ENCODE data around the gene RNF114.

Gene RNF114

GRCh38 chr20:49938173-49939163, 2.3 kb downstream of the RNF114 start:
- Histone ChIP-seq H3K27me3 (ENCODE audit: control insufficient read depth, insufficient read depth, low read length) (no peaks in the 10 kb centered on the region), H3K36me3 (ENCODE audit: control insufficient read depth, insufficient read depth, low read length) (peaks cover 36% of the 10 kb centered on the region), H3K4me3 (ENCODE audit: low read depth, low read length) (peak overlapping the region; percentile 100), H3K27ac (ENCODE audit: low read depth, low read length) (no peak overlapping the region), H3K4me1 (ENCODE audit: control insufficient read depth, insufficient read depth, low read length) (peaks cover 13% of the 10 kb centered on the region), H3K9me3 (ENCODE audit: control insufficient read depth, insufficient read depth, low read depth, low read length) (no peaks in the 10 kb centered on the region), H3K9ac (ENCODE audit: low read length) (peak overlapping the region; percentile 10)

- peaks cover 13% of the 10 kb centered on the region for H3K4me1 ChIP-seq (ENCODE audit: control insufficient read depth, insufficient read depth, low read length)
- H3K36me3 ChIP-seq (ENCODE audit: control insufficient read depth, insufficient read depth, low read length) = peaks cover 58% of the 10 kb centered on the region
- no peak overlapping the region for H3K27ac ChIP-seq (ENCODE audit: low read depth, low read length)
- no peaks in the 10 kb centered on the region for H3K9me3 ChIP-seq (ENCODE audit: control insufficient read depth, insufficient read depth, low read depth, low read length)
- no peak overlapping the region for H3K9ac ChIP-seq (ENCODE audit: low read length)
- H3K4me3 ChIP-seq (ENCODE audit: low read depth, low read length) = no peak overlapping the region
- no peaks in the 10 kb centered on the region for H3K27me3 ChIP-seq (ENCODE audit: control insufficient read depth, insufficient read depth, low read length)
Observed at GRCh38 chr20:49941456-49941855, 5.3 kb downstream of the RNF114 start.

- Histone ChIP-seq H3K4me1 (ENCODE audit: control insufficient read depth, insufficient read depth, low read length) (peaks cover 13% of the 10 kb centered on the region), H3K9me3 (ENCODE audit: control insufficient read depth, insufficient read depth, low read depth, low read length) (no peaks in the 10 kb centered on the region), H3K9ac (ENCODE audit: low read length) (no peak overlapping the region), H3K36me3 (ENCODE audit: control insufficient read depth, insufficient read depth, low read length) (peaks cover 64% of the 10 kb centered on the region), H3K27me3 (ENCODE audit: control insufficient read depth, insufficient read depth, low read length) (no peaks in the 10 kb centered on the region), H3K4me3 (ENCODE audit: low read depth, low read length) (no peak overlapping the region), H3K27ac (ENCODE audit: low read depth, low read length) (no peak overlapping the region)
Observed at GRCh38 chr20:49942303-49942702, 6.1 kb downstream of the RNF114 start.

GRCh38 chr20:49942942-49943341, 6.7 kb downstream of the RNF114 start:
- Histone ChIP-seq H3K27me3 (ENCODE audit: control insufficient read depth, insufficient read depth, low read length) (no peaks in the 10 kb centered on the region), H3K9ac (ENCODE audit: low read length) (no peak overlapping the region), H3K4me3 (ENCODE audit: low read depth, low read length) (no peak overlapping the region), H3K36me3 (ENCODE audit: control insufficient read depth, insufficient read depth, low read length) (peaks cover 68% of the 10 kb centered on the region), H3K9me3 (ENCODE audit: control insufficient read depth, insufficient read depth, low read depth, low read length) (no peaks in the 10 kb centered on the region), H3K4me1 (ENCODE audit: control insufficient read depth, insufficient read depth, low read length) (peaks cover 7% of the 10 kb centered on the region), H3K27ac (ENCODE audit: low read depth, low read length) (no peak overlapping the region)

GRCh38 chr20:49945306-49945700, 9.1 kb downstream of the RNF114 start:
- Histone ChIP-seq H3K4me1 (ENCODE audit: control insufficient read depth, insufficient read depth, low read length) (no peaks in the 10 kb centered on the region), H3K27ac (ENCODE audit: low read depth, low read length) (no peak overlapping the region), H3K27me3 (ENCODE audit: control insufficient read depth, insufficient read depth, low read length) (no peaks in the 10 kb centered on the region), H3K4me3 (ENCODE audit: low read depth, low read length) (no peak overlapping the region), H3K9ac (ENCODE audit: low read length) (no peak overlapping the region), H3K9me3 (ENCODE audit: control insufficient read depth, insufficient read depth, low read depth, low read length) (no peaks in the 10 kb centered on the region), H3K36me3 (ENCODE audit: control insufficient read depth, insufficient read depth, low read length) (peaks cover 81% of the 10 kb centered on the region)

GRCh38 chr20:49945701-49946477, 9.7 kb downstream of the RNF114 start:
- no peaks in the 10 kb centered on the region for H3K9me3 ChIP-seq (ENCODE audit: control insufficient read depth, insufficient read depth, low read depth, low read length)
- no peak overlapping the region for H3K27ac ChIP-seq (ENCODE audit: low read depth, low read length)
- no peak overlapping the region for H3K9ac ChIP-seq (ENCODE audit: low read length)
- H3K4me1 ChIP-seq (ENCODE audit: control insufficient read depth, insufficient read depth, low read length) = no peaks in the 10 kb centered on the region
- H3K27me3 ChIP-seq (ENCODE audit: control insufficient read depth, insufficient read depth, low read length) = no peaks in the 10 kb centered on the region
- peaks cover 86% of the 10 kb centered on the region for H3K36me3 ChIP-seq (ENCODE audit: control insufficient read depth, insufficient read depth, low read length)
- no peak overlapping the region for H3K4me3 ChIP-seq (ENCODE audit: low read depth, low read length)

GRCh38 chr20:49948178-49948577, 12.0 kb downstream of the RNF114 start:
- Histone ChIP-seq H3K27ac (ENCODE audit: low read depth, low read length) (no peak overlapping the region), H3K36me3 (ENCODE audit: control insufficient read depth, insufficient read depth, low read length) (peaks cover 87% of the 10 kb centered on the region), H3K9ac (ENCODE audit: low read length) (no peak overlapping the region), H3K9me3 (ENCODE audit: control insufficient read depth, insufficient read depth, low read depth, low read length) (no peaks in the 10 kb centered on the region), H3K4me3 (ENCODE audit: low read depth, low read length) (no peak overlapping the region), H3K4me1 (ENCODE audit: control insufficient read depth, insufficient read depth, low read length) (no peaks in the 10 kb centered on the region), H3K27me3 (ENCODE audit: control insufficient read depth, insufficient read depth, low read length) (no peaks in the 10 kb centered on the region)

GRCh38 chr20:49948809-49949507, 12.8 kb downstream of the RNF114 start:
- Histone ChIP-seq H3K36me3 (ENCODE audit: control insufficient read depth, insufficient read depth, low read length) (peaks cover 92% of the 10 kb centered on the region), H3K4me1 (ENCODE audit: control insufficient read depth, insufficient read depth, low read length) (no peaks in the 10 kb centered on the region), H3K4me3 (ENCODE audit: low read depth, low read length) (no peak overlapping the region), H3K27ac (ENCODE audit: low read depth, low read length) (no peak overlapping the region), H3K9me3 (ENCODE audit: control insufficient read depth, insufficient read depth, low read depth, low read length) (no peaks in the 10 kb centered on the region), H3K9ac (ENCODE audit: low read length) (no peak overlapping the region), H3K27me3 (ENCODE audit: control insufficient read depth, insufficient read depth, low read length) (no peaks in the 10 kb centered on the region)

- Histone ChIP-seq H3K4me1 (ENCODE audit: control insufficient read depth, insufficient read depth, low read length) (no peaks in the 10 kb centered on the region), H3K9me3 (ENCODE audit: control insufficient read depth, insufficient read depth, low read depth, low read length) (no peaks in the 10 kb centered on the region), H3K27ac (ENCODE audit: low read depth, low read length) (no peak overlapping the region), H3K36me3 (ENCODE audit: control insufficient read depth, insufficient read depth, low read length) (peaks cover 91% of the 10 kb centered on the region), H3K9ac (ENCODE audit: low read length) (no peak overlapping the region), H3K27me3 (ENCODE audit: control insufficient read depth, insufficient read depth, low read length) (no peaks in the 10 kb centered on the region), H3K4me3 (ENCODE audit: low read depth, low read length) (no peak overlapping the region)
Observed at GRCh38 chr20:49951151-49951550, 15.0 kb downstream of the RNF114 start.

- H3K27me3 ChIP-seq (ENCODE audit: control insufficient read depth, insufficient read depth, low read length) = no peaks in the 10 kb centered on the region
- H3K36me3 ChIP-seq (ENCODE audit: control insufficient read depth, insufficient read depth, low read length) = peaks cover 69% of the 10 kb centered on the region
- H3K9me3 ChIP-seq (ENCODE audit: control insufficient read depth, insufficient read depth, low read depth, low read length) = no peaks in the 10 kb centered on the region
- no peak overlapping the region for H3K27ac ChIP-seq (ENCODE audit: low read depth, low read length)
- no peaks in the 10 kb centered on the region for H3K4me1 ChIP-seq (ENCODE audit: control insufficient read depth, insufficient read depth, low read length)
- no peak overlapping the region for H3K9ac ChIP-seq (ENCODE audit: low read length)
- no peak overlapping the region for H3K4me3 ChIP-seq (ENCODE audit: low read depth, low read length)
Observed at GRCh38 chr20:49955167-49955566, 19.0 kb downstream of the RNF114 start.

Measured in HUES6 (cell line).